ENCODE data around the gene CEL. TPM values are rescaled to one million over a fixed set of nuclear protein-coding genes. Genes with fewer than 3 reads are reported as not detected.

The CEL gene
- total RNA-seq, 2 experiments from 2014 or later = 2.4 to 2.8 TPM

GRCh38 chr9:133048595-133048994, 13.2 kb upstream of the CEL start:
- H3K9me3 Mint-ChIP-seq (ENCODE audit: insufficient read depth) = no peaks in the 10 kb centered on the region
- no peaks in the 10 kb centered on the region for H3K27me3 Mint-ChIP-seq (ENCODE audit: low read depth)
- no peak overlapping the region for H3K4me3 Mint-ChIP-seq
- H3K27ac Mint-ChIP-seq = no peak overlapping the region
- ATAC-seq (peak; percentile 84), DNase-seq (peak; percentile 54)
- POLR2A ChIA-PET = interaction anchor here (0.7 to 1.6 kb wide), 2 partner anchors 13 to 18 kb away, joined by 3 to 5 read pairs; partner anchors contain the start of gene GTF3C5
- CTCF ChIA-PET = interaction anchor here (0.6 to 7.9 kb wide), 17 partner anchors 8 to 147 kb away, joined by 3 to 52 read pairs (median 4); partner anchors contain the start of gene GTF3C5
- H3K36me3 Mint-ChIP-seq (ENCODE audit: low read depth) = peaks cover 49% of the 10 kb centered on the region
- H3K4me1 Mint-ChIP-seq (ENCODE audit: low read depth) = peaks cover 12% of the 10 kb centered on the region

GRCh38 chr9:133049043-133049442, 12.7 kb upstream of the CEL start:
- no peaks in the 10 kb centered on the region for H3K9me3 Mint-ChIP-seq (ENCODE audit: insufficient read depth)
- DNase-seq = no peak
- CTCF ChIA-PET = interaction anchor here (0.6 to 7.9 kb wide), 15 partner anchors 8 to 148 kb away, joined by 3 to 52 read pairs (median 5); partner anchors contain the start of gene GTF3C5
- H3K4me1 Mint-ChIP-seq (ENCODE audit: low read depth) = peaks cover 12% of the 10 kb centered on the region
- ATAC-seq = no peak
- POLR2A ChIA-PET = interaction anchor here (0.7 to 1.6 kb wide), 2 partner anchors 14 to 19 kb away, joined by 3 to 5 read pairs; partner anchors contain the start of gene GTF3C5
- H3K27me3 Mint-ChIP-seq (ENCODE audit: low read depth) = no peaks in the 10 kb centered on the region
- H3K4me3 Mint-ChIP-seq = no peak overlapping the region
- no peak overlapping the region for H3K27ac Mint-ChIP-seq
- peaks cover 51% of the 10 kb centered on the region for H3K36me3 Mint-ChIP-seq (ENCODE audit: low read depth)

- H3K36me3 Mint-ChIP-seq (ENCODE audit: low read depth) = peaks cover 49% of the 10 kb centered on the region
- ChIA-PET CTCF (interaction anchor here (1.1 to 7.9 kb wide), 4 partner anchors 10 to 93 kb away, joined by 4 to 52 read pairs (median 6); no protein-coding TSS in a partner anchor), POLR2A (no interaction called here)
- no peak for DNase-seq
- H3K27ac Mint-ChIP-seq = no peak overlapping the region
- peaks cover 9% of the 10 kb centered on the region for H3K4me1 Mint-ChIP-seq (ENCODE audit: low read depth)
- H3K4me3 Mint-ChIP-seq = no peak overlapping the region
- no peaks in the 10 kb centered on the region for H3K9me3 Mint-ChIP-seq (ENCODE audit: insufficient read depth)
- no peak for ATAC-seq
- H3K27me3 Mint-ChIP-seq (ENCODE audit: low read depth) = no peaks in the 10 kb centered on the region
These were observed 11.6 kb upstream of the CEL start for GRCh38 chr9:133050142-133050541.

- POLR2A ChIA-PET = no interaction called here
- no peaks in the 10 kb centered on the region for H3K27me3 Mint-ChIP-seq (ENCODE audit: low read depth)
- CTCF ChIA-PET = interaction anchor here (1.1 to 7.9 kb wide), 4 partner anchors 9 to 93 kb away, joined by 4 to 52 read pairs (median 6); no protein-coding TSS in a partner anchor
- peaks cover 47% of the 10 kb centered on the region for H3K36me3 Mint-ChIP-seq (ENCODE audit: low read depth)
- DNase-seq (no peak), ATAC-seq (no peak)
- no peak overlapping the region for H3K4me3 Mint-ChIP-seq
- H3K27ac Mint-ChIP-seq = no peak overlapping the region
- H3K9me3 Mint-ChIP-seq (ENCODE audit: insufficient read depth) = no peaks in the 10 kb centered on the region
- peaks cover 9% of the 10 kb centered on the region for H3K4me1 Mint-ChIP-seq (ENCODE audit: low read depth)
These were observed 11.0 kb upstream of the CEL start for GRCh38 chr9:133050781-133051180.

DNA sequence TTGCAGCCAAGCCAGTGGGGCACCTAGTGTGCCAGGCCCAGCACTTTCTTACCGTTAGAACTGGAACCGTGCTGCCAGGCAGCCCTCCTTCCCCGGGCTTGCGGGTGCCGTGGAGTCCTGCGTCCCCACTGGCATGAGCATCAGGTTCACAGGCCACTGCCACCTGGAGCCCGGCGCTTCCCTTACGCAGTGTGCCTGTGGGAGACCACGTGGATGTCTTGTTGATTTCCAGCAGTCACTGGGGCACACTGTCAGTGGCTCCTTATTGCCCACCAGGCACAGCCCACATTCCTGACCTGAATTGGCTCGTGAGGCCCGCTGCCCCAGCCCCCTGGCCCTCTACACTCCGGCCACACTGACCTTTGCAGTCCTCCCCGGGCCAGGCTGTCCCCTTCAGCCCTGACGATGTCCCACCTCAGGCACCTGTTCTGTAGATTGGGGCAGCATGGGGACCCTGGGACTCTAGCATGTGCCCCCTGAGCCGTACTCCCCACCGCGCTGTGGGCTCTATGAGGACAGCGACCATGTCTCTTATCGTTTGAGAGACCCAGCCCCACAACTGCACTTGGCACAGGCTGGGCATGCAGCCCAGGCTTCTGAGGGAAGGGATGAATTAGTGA, 10.4 kb upstream of the CEL start:
- DNase-seq (no peak), ATAC-seq (no peak)
- H3K4me1 Mint-ChIP-seq (ENCODE audit: low read depth) = peaks cover 12% of the 10 kb centered on the region
- H3K4me3 Mint-ChIP-seq = no peak overlapping the region
- no peak overlapping the region for H3K27ac Mint-ChIP-seq
- H3K36me3 Mint-ChIP-seq (ENCODE audit: low read depth) = peaks cover 52% of the 10 kb centered on the region
- no peaks in the 10 kb centered on the region for H3K9me3 Mint-ChIP-seq (ENCODE audit: insufficient read depth)
- POLR2A ChIA-PET = no interaction called here
- H3K27me3 Mint-ChIP-seq (ENCODE audit: low read depth) = no peaks in the 10 kb centered on the region
- CTCF ChIA-PET = interaction anchor here (2.4 to 7.9 kb wide), 2 partner anchors 29 to 92 kb away, joined by 5 to 52 read pairs; no protein-coding TSS in a partner anchor

GRCh38 chr9:133051966-133052539, 9.7 kb upstream of the CEL start:
- peaks cover 50% of the 10 kb centered on the region for H3K36me3 Mint-ChIP-seq (ENCODE audit: low read depth)
- DNase-seq = no peak
- no peak overlapping the region for H3K27ac Mint-ChIP-seq
- H3K9me3 Mint-ChIP-seq (ENCODE audit: insufficient read depth) = no peaks in the 10 kb centered on the region
- ChIA-PET POLR2A (no interaction called here), CTCF (interaction anchor here (2.4 to 7.9 kb wide), 2 partner anchors 30 to 91 kb away, joined by 5 to 52 read pairs; no protein-coding TSS in a partner anchor)
- no peaks in the 10 kb centered on the region for H3K27me3 Mint-ChIP-seq (ENCODE audit: low read depth)
- no peak for ATAC-seq
- H3K4me1 Mint-ChIP-seq (ENCODE audit: low read depth) = peaks cover 19% of the 10 kb centered on the region
- H3K4me3 Mint-ChIP-seq = no peak overlapping the region

GRCh38 chr9:133054194-133054890, 7.4 kb upstream of the CEL start:
- POLR2A ChIA-PET = no interaction called here
- H3K27ac Mint-ChIP-seq = no peak overlapping the region
- peaks cover 63% of the 10 kb centered on the region for H3K36me3 Mint-ChIP-seq (ENCODE audit: low read depth)
- ATAC-seq = no peak
- peaks cover 40% of the 10 kb centered on the region for H3K4me1 Mint-ChIP-seq (ENCODE audit: low read depth)
- H3K9me3 Mint-ChIP-seq (ENCODE audit: insufficient read depth) = no peaks in the 10 kb centered on the region
- no peak overlapping the region for H3K4me3 Mint-ChIP-seq
- H3K27me3 Mint-ChIP-seq (ENCODE audit: low read depth) = no peaks in the 10 kb centered on the region
- DNase-seq = no peak
- CTCF ChIA-PET = interaction anchor here (7.9 kb wide), 1 partner anchor 89 kb away, joined by 52 read pairs; no protein-coding TSS in a partner anchor

DNA sequence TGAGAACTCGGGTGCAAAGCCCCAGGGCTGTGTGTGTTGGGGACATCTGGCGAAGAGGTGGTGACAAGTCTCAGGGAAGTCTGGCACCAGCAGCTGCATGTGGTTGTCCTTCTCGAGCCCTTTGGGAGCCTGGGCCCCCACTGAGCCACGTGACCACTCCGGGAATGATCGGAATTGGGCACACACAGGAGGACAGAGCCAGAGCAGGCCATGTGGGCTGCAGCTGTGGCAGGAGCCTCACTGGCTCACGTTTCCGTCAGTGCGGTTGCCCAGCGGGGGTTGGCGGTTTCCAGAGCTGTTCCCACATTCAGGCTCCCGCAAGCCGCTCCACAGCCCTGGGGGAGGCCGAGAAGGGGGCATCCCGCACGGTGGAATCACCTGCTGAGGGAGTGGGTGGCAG, 6.8 kb upstream of the CEL start:
- POLR2A ChIA-PET = no interaction called here
- H3K36me3 Mint-ChIP-seq (ENCODE audit: low read depth) = peaks cover 60% of the 10 kb centered on the region

GRCh38 chr9:133055788-133056420, 5.9 kb upstream of the CEL start:
- DNase-seq (no peak), ATAC-seq (no peak)
- H3K9me3 Mint-ChIP-seq (ENCODE audit: insufficient read depth) = no peaks in the 10 kb centered on the region
- H3K4me1 Mint-ChIP-seq (ENCODE audit: low read depth) = peaks cover 52% of the 10 kb centered on the region
- ChIA-PET CTCF (interaction anchor here (1.6 to 2.8 kb wide), 3 partner anchors 7 to 92 kb away, joined by 6 to 20 read pairs (median 8); no protein-coding TSS in a partner anchor), POLR2A (interaction anchor here (0.9 kb wide), 1 partner anchor 24 kb away, joined by 3 read pairs; no protein-coding TSS in a partner anchor)
- H3K27ac Mint-ChIP-seq = peak overlapping the region; percentile 72
- H3K27me3 Mint-ChIP-seq (ENCODE audit: low read depth) = no peaks in the 10 kb centered on the region
- peaks cover 55% of the 10 kb centered on the region for H3K36me3 Mint-ChIP-seq (ENCODE audit: low read depth)
- H3K4me3 Mint-ChIP-seq = no peak overlapping the region

More for the DNA sequence above, 6.8 kb upstream of the CEL start:
- DNase-seq (no peak), ATAC-seq (no peak)
- Mint-ChIP-seq H3K27me3 (ENCODE audit: low read depth) (no peaks in the 10 kb centered on the region), H3K9me3 (ENCODE audit: insufficient read depth) (no peaks in the 10 kb centered on the region), H3K4me1 (ENCODE audit: low read depth) (peaks cover 44% of the 10 kb centered on the region), H3K27ac (no peak overlapping the region), H3K4me3 (no peak overlapping the region)
- CTCF ChIA-PET = interaction anchor here (7.9 kb wide), 1 partner anchor 88 kb away, joined by 52 read pairs; no protein-coding TSS in a partner anchor

DNA sequence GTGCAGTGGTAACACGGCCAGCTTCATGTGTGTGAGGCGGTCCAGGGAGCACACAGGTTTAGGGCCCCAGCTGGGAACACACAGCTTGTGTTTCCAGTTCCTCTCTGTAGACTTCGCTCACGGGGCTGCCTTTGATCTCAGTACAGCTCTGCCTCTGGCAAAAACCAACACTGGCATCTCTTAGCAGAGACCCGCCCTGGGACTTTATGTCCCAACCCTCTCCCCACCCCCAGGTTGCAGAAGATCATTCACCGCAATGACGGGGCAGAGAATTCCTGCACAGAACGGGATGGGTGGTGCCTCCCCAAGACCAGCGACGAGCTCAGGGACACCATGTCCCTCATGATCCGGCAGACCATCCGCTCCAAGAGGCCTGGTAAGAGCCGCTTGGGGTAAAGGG, 5.2 kb upstream of the CEL start:
- H3K27me3 Mint-ChIP-seq (ENCODE audit: low read depth) = no peaks in the 10 kb centered on the region
- DNase-seq (no peak), ATAC-seq (no peak)
- H3K9me3 Mint-ChIP-seq (ENCODE audit: insufficient read depth) = no peaks in the 10 kb centered on the region
- no peak overlapping the region for H3K4me3 Mint-ChIP-seq
- peak overlapping the region; percentile 72 for H3K27ac Mint-ChIP-seq
- ChIA-PET POLR2A (interaction anchor here (0.9 to 1.4 kb wide), 2 partner anchors 25 to 88 kb away, joined by 3 to 4 read pairs; no protein-coding TSS in a partner anchor), CTCF (interaction anchor here (1.0 to 2.8 kb wide), 6 partner anchors 8 to 91 kb away, joined by 3 to 20 read pairs (median 7); no protein-coding TSS in a partner anchor)
- peaks cover 59% of the 10 kb centered on the region for H3K4me1 Mint-ChIP-seq (ENCODE audit: low read depth)
- H3K36me3 Mint-ChIP-seq (ENCODE audit: low read depth) = peaks cover 53% of the 10 kb centered on the region

- Mint-ChIP-seq H3K4me1 (ENCODE audit: low read depth) (peaks cover 56% of the 10 kb centered on the region), H3K4me3 (no peak overlapping the region), H3K27ac (peak overlapping the region; percentile 94), H3K27me3 (ENCODE audit: low read depth) (no peaks in the 10 kb centered on the region), H3K9me3 (ENCODE audit: insufficient read depth) (no peaks in the 10 kb centered on the region), H3K36me3 (ENCODE audit: low read depth) (peaks cover 50% of the 10 kb centered on the region)
- POLR2A ChIA-PET = interaction anchor here (1.4 kb wide), 1 partner anchor 87 kb away, joined by 4 read pairs; no protein-coding TSS in a partner anchor
- peak; percentile 53 for DNase-seq
- ATAC-seq = peak; percentile 37
- CTCF ChIA-PET = interaction anchor here (1.0 to 2.8 kb wide), 6 partner anchors 9 to 91 kb away, joined by 3 to 20 read pairs (median 7); no protein-coding TSS in a partner anchor
These were observed 4.8 kb upstream of the CEL start for GRCh38 chr9:133057006-133057405.

Measured in activated CD8-positive, alpha-beta T cell treated with anti-CD3 and anti-CD28 coated beads, Interleukin-2, amount 10 ng/mL, durations not matched to agents 7 days and 5 days (primary cell).